NB4 (cell line): ENCODE data around the gene KCNJ4.

Experiments used
- CTCF ChIP-seq: IDR thresholded peaks from one replicate; pipeline ENCODE4 v1.5.1; 2012; ENCODE audit warnings: low read depth, low read length
- MAX ChIP-seq: IDR thresholded peaks from 2 replicates; pipeline ENCODE4 v1.6.1; 2011; ENCODE audit warnings: low read depth, low read length

- TF ChIP-seq MAX (no peak), CTCF (no peak)
These were observed 11.9 kb downstream of the KCNJ4 start for GRCh38 chr22:38442967-38443627.
